Choroid plexus epithelial cell (primary cell): ENCODE data around the gene LRRC1.

ENCODE experiments used
- DNase-seq: peaks from one replicate; pipeline ENCODE4 v3.0.0-alpha.2; 2010; ENCODE audit warnings: low read depth
- H3K4me3 ChIP-seq: 2 replicates; pipeline ENCODE4 v1.5.1; 2011; ENCODE audit warnings: low read depth, mild to moderate bottlenecking, control low read depth, low read length, moderate library complexity
- CTCF ChIP-seq: conservative IDR thresholded peaks from 2 replicates; pipeline ENCODE4 v1.5.1; 2011; ENCODE audit warnings: low read depth, mild to moderate bottlenecking, control low read depth, inconsistent platforms, low read length, moderate library complexity

Gene LRRC1

DNA sequence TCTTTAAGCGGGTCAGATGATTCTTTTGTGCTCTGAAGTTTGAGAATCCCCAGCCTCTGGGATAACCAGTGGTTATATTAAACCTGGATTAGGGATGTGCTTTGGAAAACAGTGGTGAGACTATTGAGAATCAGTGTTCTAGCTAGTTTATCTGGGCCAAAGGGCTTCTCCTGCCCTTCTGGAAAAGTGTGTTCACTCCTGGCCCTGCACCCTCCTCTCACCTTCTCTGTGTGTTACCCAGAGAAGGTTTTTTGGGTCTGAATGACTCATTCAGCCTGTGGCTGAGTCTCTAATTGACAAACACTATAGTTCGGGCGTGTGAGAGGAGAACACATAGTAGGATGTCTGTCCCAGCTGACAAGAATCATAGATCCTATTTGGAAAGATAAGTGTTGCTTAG lies 66.7 kb downstream of the LRRC1 start:
- DNase-seq, result no peak
- no peak overlapping the region for H3K4me3 ChIP-seq
- TF ChIP-seq CTCF, result no peak

DNA sequence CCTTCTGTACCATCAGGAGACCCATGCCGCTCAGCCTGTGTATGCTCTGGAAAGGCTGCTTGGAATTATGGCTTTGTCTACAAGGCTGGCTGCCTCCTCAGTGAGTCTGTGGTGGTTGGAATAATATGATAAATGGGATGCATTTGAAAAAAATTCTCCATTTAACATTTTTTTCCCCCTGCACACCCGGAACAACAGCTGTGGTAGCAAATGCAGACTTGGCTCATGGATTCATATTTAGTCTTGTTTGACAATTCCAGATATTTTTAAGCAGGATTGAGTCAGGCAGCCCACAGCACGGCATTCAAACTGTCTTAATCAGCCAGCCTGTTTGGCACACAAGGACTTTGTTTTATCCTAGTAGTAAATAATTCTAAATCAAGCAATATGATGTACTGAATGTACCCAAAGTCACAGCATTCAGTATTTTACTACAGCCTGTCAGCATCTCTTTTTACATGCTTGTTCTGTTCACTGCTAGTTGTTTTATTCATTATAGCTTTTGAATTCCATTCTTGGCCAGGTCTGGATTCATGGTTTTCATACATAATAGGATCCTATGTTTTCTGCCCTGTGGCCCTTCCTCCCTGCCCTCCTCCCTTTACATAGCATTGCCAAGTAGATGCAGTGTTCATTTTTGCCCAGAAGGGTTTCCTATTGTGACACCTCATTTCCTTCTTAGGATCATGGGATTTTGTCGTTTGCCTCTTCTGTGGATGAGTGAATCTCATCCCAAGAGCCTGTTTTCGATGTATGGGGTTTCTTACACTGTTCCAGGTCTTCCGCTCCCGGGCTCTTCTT lies 68.1 kb downstream of the LRRC1 start:
- no peak overlapping the region for H3K4me3 ChIP-seq
- peak; percentile 3 for TF ChIP-seq CTCF
- DNase-seq, result peak; percentile 50

DNA sequence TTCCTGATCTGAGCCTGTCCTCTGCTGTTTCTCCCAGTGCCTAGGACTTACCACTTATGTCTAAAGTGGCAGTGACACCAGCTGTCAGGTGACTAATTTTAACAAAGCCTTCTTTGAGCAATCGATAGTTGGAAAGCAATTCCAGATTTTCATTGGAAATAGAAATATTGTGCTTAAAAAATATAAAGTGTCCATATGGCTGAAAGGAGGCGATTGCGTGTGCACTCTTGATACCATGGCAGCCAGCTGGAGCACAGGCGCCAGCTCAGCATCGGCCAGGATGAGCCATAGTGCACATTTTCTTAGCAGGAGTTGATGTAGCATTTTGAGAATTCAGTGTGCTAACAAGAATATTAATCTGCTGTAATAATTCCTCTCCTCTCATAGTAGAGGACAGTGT lies 70.0 kb downstream of the LRRC1 start:
- DNase-seq, result no peak
- no peak overlapping the region for H3K4me3 ChIP-seq
- TF ChIP-seq CTCF, result no peak

DNA sequence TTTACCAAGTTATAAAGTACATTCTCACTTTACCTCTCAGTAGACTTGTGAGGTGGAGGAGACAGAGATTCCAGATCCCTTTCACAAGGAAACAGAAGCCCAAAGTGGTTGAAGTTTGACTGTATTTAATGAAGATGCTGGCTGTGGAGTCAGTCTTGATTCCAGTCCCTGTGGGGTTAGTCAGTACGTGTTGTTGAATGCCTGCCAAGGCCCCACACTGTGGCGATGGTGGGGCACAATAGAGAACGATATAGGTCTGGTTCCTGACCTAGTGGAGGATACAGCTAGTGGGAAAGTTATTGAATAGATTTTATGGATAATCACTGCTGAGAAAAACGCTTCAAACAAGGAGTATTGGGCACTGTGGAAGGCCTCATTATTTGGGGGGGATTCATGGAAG lies 71.4 kb downstream of the LRRC1 start:
- no peak overlapping the region for H3K4me3 ChIP-seq
- TF ChIP-seq CTCF, result no peak
- DNase-seq, result peak; percentile 39

DNA sequence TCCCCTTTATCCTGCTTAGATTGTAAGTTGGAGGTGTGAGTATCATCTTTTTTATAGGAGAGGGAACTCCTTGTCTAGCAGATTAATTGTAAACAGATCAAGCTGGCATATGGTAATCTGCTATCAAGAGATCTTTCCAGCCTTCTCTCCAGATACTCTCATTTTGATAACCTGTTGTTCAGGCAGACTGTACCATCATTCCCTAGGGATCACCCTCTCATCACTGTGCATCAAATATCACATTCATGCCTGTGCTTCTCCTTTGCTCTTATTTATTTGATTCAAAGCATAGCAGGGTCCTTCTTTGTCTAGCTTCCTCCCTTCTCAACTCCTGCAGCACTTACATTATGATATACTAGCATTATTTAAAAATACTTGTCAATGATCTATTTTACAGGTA lies 73.8 kb downstream of the LRRC1 start:
- DNase-seq, result no peak
- TF ChIP-seq CTCF, result no peak
- H3K4me3 ChIP-seq, result no peak overlapping the region

DNA sequence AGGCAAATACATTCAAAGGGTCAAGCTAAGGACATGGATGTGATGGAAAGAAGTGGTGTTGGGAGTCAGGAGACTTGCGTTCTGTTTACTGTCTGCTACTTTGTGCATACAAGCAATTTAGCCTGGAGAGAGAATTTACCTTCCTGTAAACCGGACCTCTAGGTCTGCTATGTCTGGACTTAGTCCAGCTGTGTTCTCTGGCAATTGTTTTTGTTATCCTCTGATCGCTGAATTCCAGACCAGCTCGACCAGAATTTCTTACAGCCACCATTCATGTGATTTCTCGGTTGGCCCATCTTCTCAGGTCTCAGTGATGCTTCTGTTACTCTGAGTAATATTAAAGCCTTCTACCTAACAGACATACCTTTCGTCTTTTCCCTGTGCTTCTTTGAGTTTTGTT lies 75.2 kb downstream of the LRRC1 start:
- peak; percentile 77 for DNase-seq
- no peak for TF ChIP-seq CTCF

GRCh38 chr6:53873922-53874321 lies 79.1 kb downstream of the LRRC1 start:
- DNase-seq, result peak; percentile 2
- no peak for TF ChIP-seq CTCF
- no peak overlapping the region for H3K4me3 ChIP-seq

More for the DNA sequence above, 75.2 kb downstream of the LRRC1 start:
- no peak overlapping the region for H3K4me3 ChIP-seq
